RWPE2 (cell line): ENCODE data around the gene CILP2.

Source experiments
- ATAC-seq: fragments of 200-7000 bp; cut with Tn5 transposase; 3 replicates; pipeline ENCODE4 v1.9.1; 2021; ENCODE audit warnings: low read depth
- DNase-seq: peaks from one replicate; pipeline ENCODE4 v3.0.0-alpha.2; 2020; ENCODE audit warnings: low spot score
- H3K27ac ChIP-seq: fragments of 450-650 bp; 2 replicates; pipeline ENCODE4 v1.5.1; 2017; ENCODE audit warnings: mild to moderate bottlenecking; ENCODE audit not compliant: poor library complexity, severe bottlenecking
- H3K27me3 ChIP-seq: fragments of 250-450 bp; sonication (Bioruptor Pico); 2 replicates; pipeline ENCODE4 v1.5.1; 2021; ENCODE audit warnings: mild to moderate bottlenecking, moderate library complexity; ENCODE audit not compliant: insufficient read depth, poor library complexity, severe bottlenecking
- H3K36me3 ChIP-seq: fragments of 250-450 bp; sonication (Bioruptor Pico); 2 replicates; pipeline ENCODE4 v1.5.1; 2020; ENCODE audit warnings: low read depth, mild to moderate bottlenecking, moderate library complexity
- H3K4me1 ChIP-seq: fragments of 250-450 bp; sonication (Bioruptor Pico); 2 replicates; pipeline ENCODE4 v1.5.1; 2021; ENCODE audit warnings: mild to moderate bottlenecking, moderate library complexity; ENCODE audit not compliant: insufficient read depth, poor library complexity, severe bottlenecking
- H3K4me3 ChIP-seq: fragments of 250-450 bp; sonication (Bioruptor Pico); 2 replicates; pipeline ENCODE4 v1.5.1; 2021; ENCODE audit warnings: mild to moderate bottlenecking, moderate library complexity; ENCODE audit not compliant: severe bottlenecking
- H3K9me3 ChIP-seq: fragments of 250-450 bp; sonication (Bioruptor Pico); 2 replicates; pipeline ENCODE4 v1.5.1; 2021; ENCODE audit warnings: mild to moderate bottlenecking, moderate library complexity; ENCODE audit not compliant: severe bottlenecking
- TF ChIP-seq, protein P1 (sequence below): fragments of 450-650 bp; IDR thresholded peaks from one replicate; pipeline ENCODE4 v1.5.1; 2017; ENCODE audit warnings: mild to moderate bottlenecking, moderate library complexity; ENCODE audit not compliant: poor library complexity, severe bottlenecking

CILP2 gene

DNA sequence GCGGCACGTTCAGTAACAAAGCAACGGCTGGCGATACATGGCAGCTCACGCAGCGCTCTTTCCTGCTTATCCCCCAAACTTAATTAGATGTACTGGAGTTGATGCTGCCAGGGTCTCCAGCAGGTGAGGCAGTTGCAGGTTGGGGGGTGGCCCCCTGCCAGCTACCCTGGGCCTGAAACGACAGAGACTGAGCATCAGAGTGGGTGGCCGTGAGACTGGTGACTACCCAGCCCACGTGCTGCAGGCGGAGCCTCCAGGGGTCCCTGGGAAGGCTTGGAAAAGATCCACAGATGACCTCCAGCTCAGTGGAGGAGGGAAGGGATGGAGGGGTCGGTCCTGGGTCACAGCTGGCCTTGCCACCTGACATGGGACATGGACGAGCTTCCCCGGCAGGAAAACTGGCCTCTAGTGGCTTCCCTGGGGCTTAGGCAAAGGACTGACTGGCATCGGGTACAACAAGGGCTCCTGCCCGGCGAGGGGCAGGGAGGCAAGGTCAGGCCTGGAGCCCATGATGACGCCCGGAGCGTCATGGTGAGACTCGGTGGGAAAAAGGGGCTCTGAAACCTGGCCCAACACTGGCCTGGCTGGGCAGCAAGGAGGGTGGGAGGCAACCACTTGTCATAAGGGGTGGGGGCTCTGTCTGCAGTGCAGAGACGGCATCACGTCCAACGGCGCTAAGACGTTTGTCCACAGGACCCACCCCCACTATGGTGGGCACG lies 24.0 kb downstream of the CILP2 start:
- DNase-seq (peak; percentile 54), ATAC-seq (no peak)
- no peaks in the 10 kb centered on the region for H3K9me3 ChIP-seq
- H3K4me1 ChIP-seq: no peaks in the 10 kb centered on the region
- no peak overlapping the region for H3K27ac ChIP-seq
- H3K27me3 ChIP-seq: no peaks in the 10 kb centered on the region
- H3K4me3 ChIP-seq: no peak overlapping the region
- no peaks in the 10 kb centered on the region for H3K36me3 ChIP-seq
- TF ChIP-seq, protein P1, sequence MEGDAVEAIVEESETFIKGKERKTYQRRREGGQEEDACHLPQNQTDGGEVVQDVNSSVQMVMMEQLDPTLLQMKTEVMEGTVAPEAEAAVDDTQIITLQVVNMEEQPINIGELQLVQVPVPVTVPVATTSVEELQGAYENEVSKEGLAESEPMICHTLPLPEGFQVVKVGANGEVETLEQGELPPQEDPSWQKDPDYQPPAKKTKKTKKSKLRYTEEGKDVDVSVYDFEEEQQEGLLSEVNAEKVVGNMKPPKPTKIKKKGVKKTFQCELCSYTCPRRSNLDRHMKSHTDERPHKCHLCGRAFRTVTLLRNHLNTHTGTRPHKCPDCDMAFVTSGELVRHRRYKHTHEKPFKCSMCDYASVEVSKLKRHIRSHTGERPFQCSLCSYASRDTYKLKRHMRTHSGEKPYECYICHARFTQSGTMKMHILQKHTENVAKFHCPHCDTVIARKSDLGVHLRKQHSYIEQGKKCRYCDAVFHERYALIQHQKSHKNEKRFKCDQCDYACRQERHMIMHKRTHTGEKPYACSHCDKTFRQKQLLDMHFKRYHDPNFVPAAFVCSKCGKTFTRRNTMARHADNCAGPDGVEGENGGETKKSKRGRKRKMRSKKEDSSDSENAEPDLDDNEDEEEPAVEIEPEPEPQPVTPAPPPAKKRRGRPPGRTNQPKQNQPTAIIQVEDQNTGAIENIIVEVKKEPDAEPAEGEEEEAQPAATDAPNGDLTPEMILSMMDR: no peak

DNA sequence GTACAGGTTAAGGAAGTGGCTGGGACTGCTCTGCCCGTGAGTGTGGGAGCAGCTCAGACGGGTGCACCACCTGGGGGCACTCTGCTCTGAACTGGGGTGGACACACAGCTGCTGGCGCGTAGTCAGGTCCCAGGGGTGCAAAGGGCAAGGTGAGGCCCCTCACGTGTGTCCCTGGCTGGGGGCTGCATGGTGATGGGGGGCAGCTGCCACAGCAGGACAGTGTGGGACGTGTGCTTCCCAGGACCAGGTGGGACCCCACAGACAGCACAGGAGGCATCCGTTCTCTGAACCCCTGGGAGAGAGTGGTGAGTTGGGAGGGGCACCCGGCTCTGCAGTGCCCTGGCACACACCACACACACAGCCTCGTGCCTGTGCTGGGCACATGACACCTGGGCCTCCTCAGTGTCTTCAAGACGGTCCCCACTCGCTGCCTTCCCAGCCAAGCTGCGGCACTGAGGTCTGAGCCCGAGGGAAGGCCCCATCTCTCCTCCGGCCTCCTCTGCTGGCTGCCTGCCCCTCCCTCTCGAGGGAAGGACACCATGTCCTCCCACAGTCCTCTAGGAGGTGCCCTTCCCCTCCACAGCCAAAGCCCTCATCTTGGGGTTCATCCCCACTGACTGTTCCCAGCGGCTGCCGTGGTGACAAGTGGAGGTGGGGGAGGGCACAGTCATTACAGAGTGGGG lies 24.7 kb downstream of the CILP2 start:
- Histone ChIP-seq H3K27ac (no peak overlapping the region), H3K36me3 (no peaks in the 10 kb centered on the region), H3K9me3 (no peaks in the 10 kb centered on the region), H3K4me1 (no peaks in the 10 kb centered on the region), H3K27me3 (no peaks in the 10 kb centered on the region), H3K4me3 (no peak overlapping the region)
- TF ChIP-seq, protein P1: no peak
- ATAC-seq: peak; percentile 37; the same call in 2 of the 3 replicates
- DNase-seq: peak; percentile 42

DNA sequence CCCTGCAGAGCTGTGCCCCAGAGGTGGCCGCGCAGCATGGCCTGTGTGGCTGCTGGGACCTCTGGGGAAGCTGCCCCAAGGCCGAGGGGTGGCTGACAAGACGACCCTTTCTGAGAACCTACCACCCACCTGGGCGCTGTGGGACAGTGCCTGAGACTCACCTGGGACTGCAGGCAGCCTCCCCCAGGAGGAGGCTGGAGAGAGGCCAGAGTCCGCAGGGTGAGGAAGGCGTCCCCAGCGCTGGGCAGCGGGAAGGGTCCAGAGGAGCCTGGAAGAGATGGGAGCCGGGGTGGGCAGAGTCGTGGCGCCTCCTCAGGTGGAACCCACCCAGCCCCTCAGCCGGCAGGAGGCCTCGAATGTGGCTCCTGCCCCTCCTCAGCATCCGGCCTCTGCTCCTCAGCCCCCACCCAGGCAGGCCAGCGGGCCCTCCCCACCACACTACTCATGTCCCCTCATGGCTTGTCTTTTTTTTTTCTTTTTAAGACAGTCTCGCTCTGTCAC lies 25.3 kb downstream of the CILP2 start:
- 0 out of 3 replicates have a peak, but pooled peaks have one; percentile 10 for ATAC-seq

DNA sequence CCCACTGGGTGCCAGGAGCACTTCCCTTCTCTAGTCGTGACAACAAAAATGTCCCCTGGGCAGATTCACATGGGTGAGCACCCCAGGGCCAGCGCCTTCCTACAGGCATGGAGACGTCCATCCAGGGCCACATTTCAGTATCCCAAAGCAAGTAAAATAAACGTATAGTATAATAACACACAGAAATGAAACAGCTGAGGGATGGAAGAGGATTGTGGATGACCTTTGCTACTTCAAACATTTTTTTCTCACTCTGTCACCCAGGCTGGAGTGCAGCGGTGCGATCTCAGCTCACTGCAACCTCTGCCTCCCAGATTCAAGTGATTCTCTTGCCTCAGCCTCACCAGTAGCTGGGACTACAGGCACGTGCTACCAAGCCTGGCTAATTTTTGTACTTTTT lies 28.2 kb downstream of the CILP2 start:
- H3K9me3 ChIP-seq: no peaks in the 10 kb centered on the region
- H3K4me1 ChIP-seq: no peaks in the 10 kb centered on the region

More for the DNA sequence above, 25.3 kb downstream of the CILP2 start:
- Histone ChIP-seq H3K36me3 (no peaks in the 10 kb centered on the region), H3K4me3 (no peak overlapping the region), H3K27ac (no peak overlapping the region), H3K27me3 (no peaks in the 10 kb centered on the region), H3K9me3 (no peaks in the 10 kb centered on the region), H3K4me1 (no peaks in the 10 kb centered on the region)
- TF ChIP-seq, protein P1: no peak
- peak; percentile 45 for DNase-seq

More for the DNA sequence above, 28.2 kb downstream of the CILP2 start:
- Histone ChIP-seq H3K4me3 (no peak overlapping the region), H3K36me3 (peaks cover 6% of the 10 kb centered on the region; the same call in 1 of the 2 replicates), H3K27ac (no peak overlapping the region), H3K27me3 (no peaks in the 10 kb centered on the region)
- no peak for DNase-seq
- ATAC-seq: no peak
- TF ChIP-seq, protein P1: no peak
